Measurements from ENCODE around the gene RAB37. TPM values are rescaled to one million over a fixed set of nuclear protein-coding genes. Genes with fewer than 3 reads are reported as not detected.

The RAB37 gene
- total and polyA plus RNA-seq, 9 of the 15 experiments (the other 6 are each of a cell fraction or from before 2014, with no cell fraction given), result 0.03 to 0.27 (median 0.11) TPM; not detected in 4

- TF ChIP-seq NR1H2 (CRISPR knock-in tag; IDR thresholded peaks at IDR 0.05) (no peak), RFX5 (IDR thresholded peaks at IDR 0.05; ENCODE audit: low read depth, low read length) (no peak), ZNF253 (CRISPR knock-in tag; conservative IDR thresholded peaks at IDR 0.05) (no peak), RFX7 (CRISPR knock-in tag; IDR thresholded peaks at IDR 0.05) (no peak), ZNF583 (CRISPR knock-in tag; IDR thresholded peaks at IDR 0.05) (no peak), ELK1 (CRISPR knock-in tag; IDR thresholded peaks at IDR 0.05) (no peak), ZNF778 (CRISPR knock-in tag; IDR thresholded peaks at IDR 0.05) (no peak)
Measured at GRCh38 chr17:74745548-74746177, 8.6 kb downstream of the RAB37 start (continued).

GRCh38 chr17:74746376-74746775 is 9.3 kb downstream of the RAB37 start:
- Histone ChIP-seq H3K36me3 (ENCODE audit: control insufficient read depth, insufficient read depth, low read length) (peaks cover 3% of the 10 kb centered on the region; the same call in 1 of the 3 replicates), H3K9me3 (replicated peaks; ENCODE audit: control insufficient read depth, insufficient read depth, low read depth, low read length) (no peaks in the 10 kb centered on the region), H3K79me2 (ENCODE audit: control insufficient read depth, insufficient read depth, low read length) (peaks cover 28% of the 10 kb centered on the region), H3K9me1 (ENCODE audit: control insufficient read depth, insufficient read depth, low read length) (no peaks in the 10 kb centered on the region), H3K4me2 (ENCODE audit: insufficient read depth, low read length) (no peak overlapping the region), H3K27me3 (ENCODE audit: control insufficient read depth in 2 of 2, insufficient read depth in 2 of 2, low read length in 2 of 2) (peaks cover 3 to 15% of the 10 kb centered on the region in 2 experiments; a peak in 3 of 5 replicates), H3K9ac (ENCODE audit: insufficient read depth in 1 of 2, low read depth in 2 of 2, low read length in 2 of 2) (peak overlapping the region; percentile 1; a peak in 1 of 4 replicates), H4K20me1 (replicated peaks; ENCODE audit: control insufficient read depth, insufficient read depth, low read length) (peaks cover 9% of the 10 kb centered on the region; the same call in 1 of the 2 replicates), H3K27ac (ENCODE audit: extremely low read depth, low read depth, low read length) (peak overlapping the region; percentile 53; the same call in 2 of the 3 replicates), H3K4me3 (no peak overlapping the region), H3K4me1 (replicated peaks in 1 of 2; ENCODE audit: control insufficient read depth in 2 of 2, insufficient read depth in 2 of 2, low read length in 2 of 2) (peaks cover 37 to 61% of the 10 kb centered on the region in 2 experiments), H2AFZ (ENCODE audit: low read depth, low read length) (peak overlapping the region; percentile 35)
- 82% methylated on average over 5 of the region's 5 CpGs for whole genome bisulfite sequencing (ENCODE audit: insufficient coverage, low coverage, missing lambda C conversion rate)
- ATAC-seq (no peak), FAIRE-seq (no peak), DNase-seq (ENCODE audit: extremely low read depth in 1 of 4, low spot score in 3 of 4) (no peak)
- intact Hi-C loops (cut with micrococcal nuclease) (loop anchor here (5.0 kb wide), 1 partner anchor 121 kb away; no protein-coding TSS in a partner anchor), in situ Hi-C loops (cut with MboI) (no loop called here)
- TF ChIP-seq MEIS2 (IDR thresholded peaks at IDR 0.05; ENCODE audit: partially characterized antibody) (no peak), NELFE (IDR thresholded peaks at IDR 0.05; ENCODE audit: insufficient read depth, insufficient read length) (no peak), ZHX1 (conservative IDR thresholded peaks at IDR 0.05; ENCODE audit: low read length) (no peak), ZBTB34 (CRISPR knock-in tag; IDR thresholded peaks at IDR 0.05) (no peak), CBX5 (IDR thresholded peaks at IDR 0.05; ENCODE audit: borderline replicate concordance, low read depth) (no peak), ZZZ3 (IDR thresholded peaks at IDR 0.05) (no peak), ZNF354B (CRISPR knock-in tag; IDR thresholded peaks at IDR 0.05) (no peak), SMAD4 (CRISPR knock-in tag; conservative IDR thresholded peaks at IDR 0.05) (no peak), FOXK1 (CRISPR knock-in tag; IDR thresholded peaks at IDR 0.05; ENCODE audit: borderline replicate concordance) (no peak)
- no TSS peak for BruUV-seq (replicated peaks)
- POLR2A ChIA-PET, result interaction anchor here (0.5 to 2.4 kb wide), 7 partner anchors 9 to 215 kb away, joined by 3 to 5 read pairs (median 4); no protein-coding TSS in a partner anchor
- CTCF ChIA-PET (ENCODE audit: low intra/inter-chr PET ratio), result interaction anchor here (3.9 kb wide), 1 partner anchor 24 kb away, joined by 41 read pairs; no protein-coding TSS in a partner anchor

Data from K562 (cell line).